K562 (cell line): Measurements from ENCODE around the gene MYO10.

ENCODE experiments used
- CBFB ChIP-seq: sonication (generic); formaldehyde crosslinking; IDR thresholded peaks from 2 replicates; pipeline ENCODE4 v1.4.0; 2020; ENCODE audit warnings: mild to moderate bottlenecking, missing genetic modification reagents
- CBX5 ChIP-seq: IDR thresholded peaks from 2 replicates; pipeline ENCODE4 v1.6.1; 2014; ENCODE audit warnings: low read depth, borderline replicate concordance
- CHD2 ChIP-seq: IDR thresholded peaks from 2 replicates; pipeline ENCODE4 v1.6.1; 2011; ENCODE audit warnings: low read depth, low read length
- CREB5 ChIP-seq: fragments of 250-450 bp; sonication (Bioruptor Pico); IDR thresholded peaks from 2 replicates; pipeline ENCODE4 v1.5.0; 2020; ENCODE audit warnings: mild to moderate bottlenecking
- CTCF ChIP-seq, 3 experiments: IDR thresholded peaks in 2 of 3; conservative IDR thresholded peaks in 1 of 3; 2 replicates each; pipeline ENCODE4 v1.5.1; 2011 to 2012; ENCODE audit warnings: low read length in 3 of 3, mild to moderate bottlenecking in 3 of 3, control low read depth in 2 of 3, improper control_type of control experiment in 1 of 3, inconsistent platforms in 1 of 3, low read depth in 1 of 3, mixed read lengths in 1 of 3, moderate library complexity in 1 of 3; ENCODE audit not compliant: insufficient read depth in 2 of 3
- EGR1 ChIP-seq: fragments of 450-650 bp; conservative IDR thresholded peaks from 2 replicates; pipeline ENCODE4 v1.6.1; 2017; ENCODE audit warnings: mild to moderate bottlenecking
- MYNN ChIP-seq, 2 experiments: sonication (generic); formaldehyde crosslinking in 1 of 2; IDR thresholded peaks; 2 replicates each; pipeline versions ENCODE4 v1.5.0 to v1.6.1; 2016 to 2020; ENCODE audit warnings: antibody characterized with exemption in 1 of 2, missing genetic modification reagents in 1 of 2
- SNRNP70 ChIP-seq: fragments of 200-400 bp; formaldehyde crosslinking; optimal IDR thresholded peaks from 2 replicates; pipeline ENCODE3; 2017; ENCODE audit warnings: low read depth, low read length
- TRIM28 ChIP-seq: fragments of 450-650 bp; IDR thresholded peaks from 2 replicates; pipeline ENCODE4 v1.6.1; 2017
- YY1 ChIP-seq, 3 experiments: IDR thresholded peaks; 2 replicates each; pipeline ENCODE4 v1.6.1; 2011; ENCODE audit warnings: low read length in 2 of 3, mild to moderate bottlenecking in 2 of 3, moderate library complexity in 2 of 3, borderline replicate concordance in 1 of 3, control low read depth in 1 of 3, low read depth in 1 of 3; ENCODE audit not compliant: insufficient read depth in 3 of 3, insufficient replicate concordance in 2 of 3, control insufficient read depth in 1 of 3, insufficient read length in 1 of 3; ENCODE audit errors: extremely low read depth in 1 of 3
- ZNF175 ChIP-seq: fragments of 200-800 bp; sonication (Bioruptor generic); IDR thresholded peaks from 2 replicates; pipeline ENCODE4 v1.6.1; 2016; ENCODE audit warnings: low read depth, mild to moderate bottlenecking, missing genetic modification characterization, missing compliant biosample characterization

GRCh38 chr5:16841416-16841815 is 94.7 kb downstream of the MYO10 start:
- TF ChIP-seq CTCF (IDR thresholded peaks at IDR 0.05 in 2 of 3, conservative IDR thresholded peaks at IDR 0.05 in 1 of 3; ENCODE audit: insufficient read depth in 2 of 3, low read depth in 1 of 3, low read length in 3 of 3) (no peak), EGR1 (no peak), CREB5 (CRISPR knock-in tag) (no peak), SNRNP70 (no peak), YY1 (IDR thresholded peaks at IDR 0.05; ENCODE audit: borderline replicate concordance in 1 of 3, control insufficient read depth in 1 of 3, extremely low read depth in 1 of 3, insufficient read depth in 3 of 3, insufficient read length in 1 of 3, insufficient replicate concordance in 2 of 3, low read depth in 1 of 3, low read length in 2 of 3) (no peak), CHD2 (no peak), ZNF175 (CRISPR knock-in tag) (no peak), CBX5 (no peak), CBFB (CRISPR knock-in tag) (no peak), MYNN (IDR thresholded peaks at IDR 0.05) (no peak), MYNN (CRISPR knock-in tag; IDR thresholded peaks at IDR 0.05) (no peak), TRIM28 (no peak)
